ENCODE results near the gene IFT122.

- TF ChIP-seq CTCF (IDR thresholded peaks at IDR 0.05) (no peak), POLR2A (IDR thresholded peaks at IDR 0.05) (no peak), EP300 (IDR thresholded peaks at IDR 0.05) (no peak), POLR2AphosphoS5 (IDR thresholded peaks at IDR 0.05) (no peak)
Measured at GRCh38 chr3:129514563-129514962, 74.5 kb downstream of the IFT122 start.
